SH-SY5Y (cell line): ENCODE data around the gene GLOD4.

Experiments used
- GATA2 ChIP-seq: IDR thresholded peaks from 2 replicates; pipeline ENCODE4 v1.6.1; 2011; ENCODE audit warnings: mild to moderate bottlenecking, low read depth, low read length
- GATA3 ChIP-seq: IDR thresholded peaks from 2 replicates; pipeline ENCODE4 v1.6.1; 2011; ENCODE audit warnings: low read depth, mild to moderate bottlenecking, low read length, moderate library complexity

Gene GLOD4

GRCh38 chr17:792277-792676 lies 10.2 kb upstream of the GLOD4 start:
- no peak for TF ChIP-seq GATA2
- no peak for TF ChIP-seq GATA3

- TF ChIP-seq GATA2 (no peak), GATA3 (no peak)
Measured at GRCh38 chr17:791829-792228, 9.7 kb upstream of the GLOD4 start.

GRCh38 chr17:789160-789840 lies 7.2 kb upstream of the GLOD4 start:
- TF ChIP-seq GATA3: no peak
- TF ChIP-seq GATA2: no peak

- TF ChIP-seq GATA3 (no peak), GATA2 (no peak)
Measured at GRCh38 chr17:788551-788950, 6.5 kb upstream of the GLOD4 start.

GRCh38 chr17:787641-788221 lies 5.7 kb upstream of the GLOD4 start:
- TF ChIP-seq GATA2 (no peak), GATA3 (no peak)

GRCh38 chr17:784143-784542 lies 2.1 kb upstream of the GLOD4 start:
- TF ChIP-seq GATA2 (no peak), GATA3 (no peak)

GRCh38 chr17:778096-778495 lies 4.0 kb downstream of the GLOD4 start:
- no peak for TF ChIP-seq GATA2
- TF ChIP-seq GATA3: no peak

GRCh38 chr17:774313-774584 lies 7.8 kb downstream of the GLOD4 start:
- TF ChIP-seq GATA3 (no peak), GATA2 (no peak)

- TF ChIP-seq GATA3 (no peak), GATA2 (no peak)
Measured at GRCh38 chr17:773467-774312, 8.4 kb downstream of the GLOD4 start.

- TF ChIP-seq GATA3: no peak
- no peak for TF ChIP-seq GATA2
Measured at GRCh38 chr17:773016-773415, 9.1 kb downstream of the GLOD4 start.

GRCh38 chr17:767076-767475 lies 15.0 kb downstream of the GLOD4 start:
- no peak for TF ChIP-seq GATA3

GRCh38 chr17:760371-760770 lies 21.7 kb downstream of the GLOD4 start:
- TF ChIP-seq GATA3 (no peak), GATA2 (no peak)

- TF ChIP-seq GATA3: no peak
- no peak for TF ChIP-seq GATA2
Measured at GRCh38 chr17:759964-760363, 22.1 kb downstream of the GLOD4 start.

GRCh38 chr17:753418-753817 lies 28.7 kb downstream of the GLOD4 start:
- no peak for TF ChIP-seq GATA3
- TF ChIP-seq GATA2: no peak

- TF ChIP-seq GATA2: no peak
- no peak for TF ChIP-seq GATA3
Measured at GRCh38 chr17:752620-753219, 29.4 kb downstream of the GLOD4 start.
